GM19025 (cell line): Measurements from ENCODE around the gene AMER3.

Source experiments
- ATAC-seq: cut with Tn5 transposase; IDR thresholded peaks from one replicate; pipeline ENCODE4 v1.9.1; 2021; ENCODE audit warnings: mild to moderate bottlenecking, low read depth, moderate library complexity; ENCODE audit not compliant: unreplicated experiment

AMER3 gene

GRCh38 chr2:130813722-130814121 is 58.4 kb downstream of the AMER3 start:
- no peak for ATAC-seq

GRCh38 chr2:130814931-130815680 is 59.8 kb downstream of the AMER3 start:
- ATAC-seq, result no peak
